PC-3 (cell line): ENCODE results near the gene SRSF8. TPM values are rescaled to one million over a fixed set of nuclear protein-coding genes. Genes with fewer than 3 reads are reported as not detected.
"Not testable (repeated sequence)": the region's sequence is repeated elsewhere in the genome, so short reads cannot be mapped to it uniquely, and the experiment has no call there.

Experiments used
- ATAC-seq: fragments of 200-7000 bp; cut with Tn5 transposase; 2 replicates; pipeline ENCODE4 v1.9.1; 2020; ENCODE audit warnings: mild to moderate bottlenecking, moderate library complexity
- BruUV-seq: library from RNA; stranded (reverse); fragments of 400-500 nt; replicated peaks from 2 replicates; lab custom pipeline; 2021; lab: Mats Ljungman, UMichigan
- CTCF ChIA-PET: fragments of 300-600 bp; sonication (Branson Sonifier 250); formaldehyde crosslinking; loops from one replicate; lab custom pipeline; 2022; ENCODE audit warnings: antibody characterized with exemption; lab: Charles Lee
- POLR2A ChIA-PET: fragments of 300-600 bp; sonication (Branson Sonifier 250); formaldehyde crosslinking; loops from one replicate; lab custom pipeline; 2022; ENCODE audit warnings: antibody characterized with exemption; ENCODE audit not compliant: unreplicated experiment; lab: Charles Lee
- DNase-seq: peaks from one replicate; pipeline ENCODE4 v3.0.0-alpha.2; 2015
- H2AFZ ChIP-seq: fragments of 300-600 bp; sonication (generic); 2 replicates; pipeline ENCODE4 v1.6.0; 2016; ENCODE audit warnings: antibody characterized with exemption, low read length
- H3F3A ChIP-seq: fragments of 300-600 bp; sonication (generic); one replicate; pipeline ENCODE4 v1.6.0; 2017; ENCODE audit warnings: antibody characterized with exemption, low read length, control low read depth, mild to moderate bottlenecking; ENCODE audit not compliant: unreplicated experiment
- H3K27ac ChIP-seq: fragments of 300-600 bp; sonication (generic); 2 replicates; pipeline ENCODE4 v1.5.1; 2016; ENCODE audit warnings: mild to moderate bottlenecking, low read length
- H3K27me3 ChIP-seq: fragments of 300-600 bp; sonication (generic); 2 replicates; pipeline ENCODE4 v1.6.1; 2016; ENCODE audit warnings: low read length, mixed read lengths
- H3K36me3 ChIP-seq: fragments of 300-600 bp; sonication (generic); 2 replicates; pipeline ENCODE4 v1.6.1; 2016; ENCODE audit warnings: low read depth, mixed run types, low read length, mixed read lengths
- H3K4me1 ChIP-seq: fragments of 300-600 bp; sonication (generic); 2 replicates; pipeline ENCODE4 v1.5.1; 2016; ENCODE audit warnings: low read length; ENCODE audit not compliant: insufficient read depth
- H3K4me2 ChIP-seq: fragments of 300-600 bp; sonication (generic); 2 replicates; pipeline ENCODE4 v1.6.0; 2016; ENCODE audit warnings: low read length
- H3K4me3 ChIP-seq: fragments of 300-600 bp; sonication (generic); 2 replicates; pipeline ENCODE4 v1.5.1; 2016; ENCODE audit warnings: mild to moderate bottlenecking, low read length, mixed read lengths
- H3K79me2 ChIP-seq: fragments of 300-600 bp; sonication (generic); 2 replicates; pipeline ENCODE4 v1.6.1; 2017; ENCODE audit warnings: low read length, mixed read lengths
- H3K9ac ChIP-seq: fragments of 300-600 bp; sonication (generic); 2 replicates; pipeline ENCODE4 v1.6.0; 2016; ENCODE audit warnings: mild to moderate bottlenecking, low read length
- H3K9me2 ChIP-seq: fragments of 300-600 bp; sonication (generic); replicated peaks from 2 replicates; pipeline ENCODE4 v1.6.1; 2016; ENCODE audit warnings: mixed run types, low read length, mixed read lengths
- H3K9me3 ChIP-seq: fragments of 300-600 bp; sonication (generic); 2 replicates; pipeline ENCODE4 v1.6.1; 2016; ENCODE audit warnings: low read length, mixed read lengths
- H4K20me1 ChIP-seq: fragments of 300-600 bp; sonication (generic); 2 replicates; pipeline ENCODE4 v1.6.1; 2016; ENCODE audit warnings: low read length, mixed read lengths
- EZH2 ChIP-seq: fragments of 300-600 bp; sonication (generic); IDR thresholded peaks from one replicate; pipeline ENCODE4 v1.6.1; 2017; ENCODE audit warnings: antibody characterized with exemption, mild to moderate bottlenecking, low read length; ENCODE audit not compliant: unreplicated experiment
- EZH2phosphoT487 ChIP-seq: fragments of 300-600 bp; sonication (generic); IDR thresholded peaks from 2 replicates; pipeline ENCODE4 v1.6.1; 2018; ENCODE audit warnings: mild to moderate bottlenecking, antibody characterized with exemption, low read length, borderline replicate concordance
- intact Hi-C: fragments of 100-400 bp; cut with micrococcal nuclease; formaldehyde crosslinking; loops from 2 replicates; pipeline ENCODE4 v1.9.0; 2023
- total RNA-seq: library from RNA; depleted of rRNA; stranded (reverse); fragments of >200 nt; gene quantifications from 2 replicates; pipeline ENCODE4 v1.2.3, GENCODE V29; 2014
- TF ChIP-seq, protein P1 (sequence below): fragments of 300-600 bp; sonication (generic); conservative IDR thresholded peaks from 2 replicates; pipeline ENCODE4 v1.5.1; 2017; ENCODE audit warnings: antibody characterized with exemption, low read depth, mild to moderate bottlenecking, low read length

SRSF8 gene
- total RNA-seq, 1 experiment from 2014 or later: 17.2 TPM

DNA sequence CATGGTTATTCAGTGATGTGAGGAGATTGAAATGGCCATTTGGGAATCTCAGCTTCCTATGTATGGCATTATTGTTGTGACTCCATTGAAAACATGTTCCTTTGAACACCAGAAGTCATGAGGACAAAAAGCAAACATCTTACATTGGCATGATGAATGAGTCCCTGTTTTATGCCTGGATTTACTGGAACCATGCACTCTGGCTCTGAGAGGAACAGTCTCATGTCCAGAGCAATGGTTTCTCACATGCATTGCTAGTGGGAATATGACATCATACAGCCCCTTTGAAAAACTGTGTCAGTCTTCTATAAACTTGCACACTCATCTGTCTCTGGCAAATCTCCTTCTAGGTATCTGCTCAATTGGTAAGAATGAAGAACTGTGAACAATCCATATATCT is 20.9 kb upstream of the SRSF8 start:
- no peak overlapping the region for H3K9ac ChIP-seq
- no peak overlapping the region for H3K4me2 ChIP-seq
- DNase-seq: no peak
- no peak overlapping the region for H3K4me3 ChIP-seq
- TF ChIP-seq, protein P1, sequence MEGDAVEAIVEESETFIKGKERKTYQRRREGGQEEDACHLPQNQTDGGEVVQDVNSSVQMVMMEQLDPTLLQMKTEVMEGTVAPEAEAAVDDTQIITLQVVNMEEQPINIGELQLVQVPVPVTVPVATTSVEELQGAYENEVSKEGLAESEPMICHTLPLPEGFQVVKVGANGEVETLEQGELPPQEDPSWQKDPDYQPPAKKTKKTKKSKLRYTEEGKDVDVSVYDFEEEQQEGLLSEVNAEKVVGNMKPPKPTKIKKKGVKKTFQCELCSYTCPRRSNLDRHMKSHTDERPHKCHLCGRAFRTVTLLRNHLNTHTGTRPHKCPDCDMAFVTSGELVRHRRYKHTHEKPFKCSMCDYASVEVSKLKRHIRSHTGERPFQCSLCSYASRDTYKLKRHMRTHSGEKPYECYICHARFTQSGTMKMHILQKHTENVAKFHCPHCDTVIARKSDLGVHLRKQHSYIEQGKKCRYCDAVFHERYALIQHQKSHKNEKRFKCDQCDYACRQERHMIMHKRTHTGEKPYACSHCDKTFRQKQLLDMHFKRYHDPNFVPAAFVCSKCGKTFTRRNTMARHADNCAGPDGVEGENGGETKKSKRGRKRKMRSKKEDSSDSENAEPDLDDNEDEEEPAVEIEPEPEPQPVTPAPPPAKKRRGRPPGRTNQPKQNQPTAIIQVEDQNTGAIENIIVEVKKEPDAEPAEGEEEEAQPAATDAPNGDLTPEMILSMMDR: no peak
- no peak for TF ChIP-seq EZH2
- no peak for TF ChIP-seq EZH2phosphoT487
- CTCF ChIA-PET: no interaction called here
- no peaks in the 10 kb centered on the region for H3F3A ChIP-seq
- no peak overlapping the region for H2AFZ ChIP-seq
- no peak for ATAC-seq
- no peaks in the 10 kb centered on the region for H3K9me3 ChIP-seq
- H3K9me2 ChIP-seq: no peaks in the 10 kb centered on the region
- no peaks in the 10 kb centered on the region for H3K36me3 ChIP-seq
- BruUV-seq: no TSS peak
- no peaks in the 10 kb centered on the region for H3K79me2 ChIP-seq
- POLR2A ChIA-PET: no interaction called here
- no peaks in the 10 kb centered on the region for H3K4me1 ChIP-seq
- H4K20me1 ChIP-seq: no peaks in the 10 kb centered on the region
- H3K27ac ChIP-seq: no peak overlapping the region
- intact Hi-C loops: no loop called here
- H3K27me3 ChIP-seq: peaks cover 62% of the 10 kb centered on the region

DNA sequence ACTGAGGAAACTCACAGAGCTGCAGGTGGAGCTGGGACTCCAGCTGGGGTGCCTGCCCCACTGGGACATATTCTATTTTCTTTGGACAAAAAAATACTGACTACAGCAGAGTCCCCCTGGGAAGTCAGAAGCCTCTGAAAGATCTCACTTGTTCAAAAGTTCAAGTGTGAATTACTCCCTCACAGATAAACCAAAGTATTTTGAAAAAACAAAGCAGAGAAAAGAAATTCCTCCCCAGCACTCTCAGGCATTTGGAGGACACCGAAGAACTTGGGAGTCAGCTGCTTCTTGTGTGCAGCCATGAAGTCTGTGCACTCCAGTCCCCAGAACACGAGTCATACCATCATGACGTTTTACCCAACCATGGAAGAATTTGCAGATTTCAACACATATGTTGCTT is 17.6 kb upstream of the SRSF8 start, which contains the start of gene KDM4F:
Gene KDM4F (plus strand): TSS at position 301 of the 400 bp plus-strand sequence.
- CTCF ChIA-PET, H2AFZ ChIP-seq, H3K27ac ChIP-seq, H3K4me2 ChIP-seq, H3F3A ChIP-seq, H3K79me2 ChIP-seq, H3K4me1 ChIP-seq, H3K9me3 ChIP-seq, H4K20me1 ChIP-seq, POLR2A ChIA-PET, H3K36me3 ChIP-seq, intact Hi-C loops, DNase-seq, BruUV-seq, H3K9me2 ChIP-seq, H3K9ac ChIP-seq, ATAC-seq, H3K4me3 ChIP-seq: not testable (repeated sequence)
- peaks cover 53% of the 10 kb centered on the region for H3K27me3 ChIP-seq

DNA sequence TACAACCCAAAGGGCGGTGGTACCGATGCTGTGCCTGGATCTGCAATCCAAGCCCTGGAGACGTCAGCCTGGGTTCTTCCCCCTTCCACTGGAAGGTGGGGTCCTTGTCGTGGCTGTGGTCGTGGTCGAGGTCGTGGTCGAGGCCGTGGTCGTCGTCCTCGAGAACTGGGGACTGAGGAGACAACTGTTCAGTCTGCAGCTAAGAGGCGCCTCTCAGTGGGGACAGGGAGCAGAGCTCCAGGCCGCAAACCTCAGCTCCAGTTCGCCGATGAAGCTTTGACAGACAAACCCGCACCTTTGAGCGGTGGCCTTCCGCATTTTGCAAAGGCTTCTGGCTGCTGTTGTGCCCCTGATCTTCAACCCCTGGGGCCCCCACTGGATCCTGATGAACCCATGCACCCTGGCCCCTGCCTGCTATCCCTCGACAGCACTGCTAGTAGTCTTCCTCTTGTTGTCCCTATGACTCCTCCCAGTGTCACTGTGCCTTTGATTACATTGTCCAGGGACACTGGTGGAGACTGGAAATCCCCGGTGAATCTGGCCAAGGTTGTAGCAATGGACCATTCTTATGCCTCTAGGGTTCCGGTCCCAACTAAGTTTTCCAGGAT is 16.0 kb upstream of the SRSF8 start:
- Histone ChIP-seq H3K9me2 (no peaks in the 10 kb centered on the region), H3K4me3 (no peak overlapping the region), H3K36me3 (no peaks in the 10 kb centered on the region), H2AFZ (no peak overlapping the region), H3K9me3 (no peaks in the 10 kb centered on the region), H3K27ac (no peak overlapping the region), H3K4me1 (no peaks in the 10 kb centered on the region), H3K4me2 (no peak overlapping the region), H3K27me3 (peaks cover 41% of the 10 kb centered on the region), H3F3A (no peaks in the 10 kb centered on the region), H3K9ac (no peak overlapping the region), H4K20me1 (no peaks in the 10 kb centered on the region), H3K79me2 (no peaks in the 10 kb centered on the region)
- TF ChIP-seq EZH2phosphoT487 (no peak), EZH2 (no peak)
- TF ChIP-seq, protein P1: no peak
- ChIA-PET CTCF (no interaction called here), POLR2A (no interaction called here)
- ATAC-seq (no peak), DNase-seq (no peak)
- BruUV-seq: no TSS peak
- intact Hi-C loops: no loop called here
